Thyroid gland (tissue), 4 donors: ENCODE results near the gene ELP5. TPM values are rescaled to one million over a fixed set of nuclear protein-coding genes. Genes with fewer than 3 reads are reported as not detected.
A peak's percentile ranks its signal among the peaks of the same experiment; 100 is the strongest.

Source experiments
- DNase-seq, 2 donors: peaks; one replicate each; pipeline ENCODE4 v3.0.0-alpha.2; 2019
- H3K27ac ChIP-seq, 3 donors: fragments of 200-600 bp; sonication (generic); 1 replicate in 2 of 3; 2 replicates in 1 of 3; pipeline ENCODE4 v1.5.1; 2016 to 2019; ENCODE audit warnings: mild to moderate bottlenecking in 1 of 3, moderate library complexity in 1 of 3
- H3K27me3 ChIP-seq: fragments of 200-600 bp; sonication (generic); one replicate; pipeline ENCODE4 v1.5.1; 2019
- H3K36me3 ChIP-seq, 2 donors: fragments of 200-600 bp; sonication (generic); one replicate each; pipeline ENCODE4 v1.5.1; 2016 to 2019
- H3K4me1 ChIP-seq, 2 donors: fragments of 200-600 bp; sonication (generic); one replicate each; pipeline ENCODE4 v1.5.1; 2017 to 2019
- H3K4me3 ChIP-seq, 3 donors: fragments of 200-600 bp; sonication (generic); replicated peaks in 1 of 3; 1 replicate in 2 of 3; 2 replicates in 1 of 3; pipeline ENCODE4 v1.5.1; 2016; ENCODE audit warnings: mild to moderate bottlenecking in 1 of 3
- H3K9me3 ChIP-seq: fragments of 200-600 bp; sonication (generic); one replicate; pipeline ENCODE4 v1.5.1; 2017
- CTCF ChIP-seq, 6 experiments: fragments of 200-600 bp in 3 of 6; fragments of 450-650 bp in 3 of 6; sonication (generic) in 3 of 6; IDR thresholded peaks; one replicate each; pipeline ENCODE4 v1.5.1; 2016 to 2019; ENCODE audit warnings: antibody characterized with exemption in 6 of 6, mild to moderate bottlenecking in 2 of 6, inconsistent platforms in 1 of 6, moderate library complexity in 1 of 6
- POLR2A ChIP-seq, 2 donors: fragments of 450-650 bp; IDR thresholded peaks; one replicate each; pipeline ENCODE4 v1.6.1; 2017; ENCODE audit warnings: antibody characterized with exemption in 2 of 2, mild to moderate bottlenecking in 2 of 2, moderate library complexity in 1 of 2
- WGBS, 2 donors: methylation state at CpG; one replicate each; pipeline ENCODE4 v1.1.5; 2017; 5-methylcytosine and 5-hydroxymethylcytosine counted together
- intact Hi-C: fragments of 100-400 bp; cut with DNase I; formaldehyde crosslinking; loops from one replicate; pipeline ENCODE4 v1.15.1; 2023
- total RNA-seq, 4 donors: library from RNA; depleted of rRNA; stranded (reverse); fragments of >200 nt; gene quantifications; one replicate each; pipeline ENCODE4 v1.2.3, GENCODE V29; 2016

Gene ELP5
- total RNA-seq, 4 donors from 2014 or later = 27.4 to 49.0 (median 33.0) TPM

GRCh38 chr17:7238420-7239090 lies 13.5 kb upstream of the ELP5 start:
- Histone ChIP-seq H3K36me3 (peaks cover 7 to 17% of the 10 kb centered on the region in 2 donors), H3K27me3 (no peaks in the 10 kb centered on the region), H3K9me3 (no peaks in the 10 kb centered on the region), H3K4me3 (peak overlapping the region; percentile 92 to 100 (median 99)), H3K27ac (peak overlapping the region; percentile 73 to 96 (median 74)), H3K4me1 (peaks cover 24 to 38% of the 10 kb centered on the region in 2 donors)
- WGBS, 2 donors = 1% methylated on average over 35 to 37 of the region's 39 CpGs
- TF ChIP-seq POLR2A (IDR thresholded peaks at IDR 0.05) (no peak), CTCF (IDR thresholded peaks at IDR 0.05) (no peak)
- DNase-seq = peak; percentile 25 to 46
- intact Hi-C loops = no loop called here

GRCh38 chr17:7239091-7240027 lies 12.7 kb upstream of the ELP5 start, which contains the start of gene PHF23:
Gene PHF23, minus strand, starts transcription at chr17:7239457. Its CDS starts 178 bp downstream, at chr17:7239279.
- intact Hi-C loops = no loop called here
- no peaks in the 10 kb centered on the region for H3K27me3 ChIP-seq
- H3K4me3 ChIP-seq = peak within 1 kb of the TSS; percentile 92 to 100 (median 99)
- H3K4me1 ChIP-seq = peaks cover 20 to 39% of the 10 kb centered on the region in 2 donors
- DNase-seq = peak; percentile 99 to 100
- H3K27ac ChIP-seq = peak within 1 kb of the TSS; percentile 73 to 96 (median 74)
- TF ChIP-seq CTCF (IDR thresholded peaks at IDR 0.05) (peak in 2 of 6 experiments; percentile 8 to 26), POLR2A (IDR thresholded peaks at IDR 0.05) (peak; percentile 34 to 76)
- peaks cover 7 to 19% of the 10 kb centered on the region in 2 donors for H3K36me3 ChIP-seq
- H3K9me3 ChIP-seq = no peaks in the 10 kb centered on the region
- WGBS, 2 donors = 0% methylated on average over 54 to 59 of the region's 72 CpGs

- no peak for DNase-seq
- TF ChIP-seq POLR2A (IDR thresholded peaks at IDR 0.05) (no peak), CTCF (IDR thresholded peaks at IDR 0.05) (no peak)
- WGBS, 2 donors = 77 to 80% methylated on average over 4 of the region's 4 CpGs
- Histone ChIP-seq H3K36me3 (peaks cover 13 to 25% of the 10 kb centered on the region in 2 donors), H3K4me3 (no peak overlapping the region), H3K9me3 (no peaks in the 10 kb centered on the region), H3K27me3 (no peaks in the 10 kb centered on the region), H3K27ac (peak overlapping the region in 2 of 3 donors; percentile 16 to 95), H3K4me1 (peaks cover 17 to 30% of the 10 kb centered on the region in 2 donors)
- intact Hi-C loops = no loop called here
Measured at GRCh38 chr17:7240375-7240774, 11.6 kb upstream of the ELP5 start.

GRCh38 chr17:7241090-7241733 lies 10.8 kb upstream of the ELP5 start:
- H3K9me3 ChIP-seq = no peaks in the 10 kb centered on the region
- peak overlapping the region; percentile 28 to 86 (median 78) for H3K4me3 ChIP-seq
- H3K27me3 ChIP-seq = no peaks in the 10 kb centered on the region
- DNase-seq = no peak
- peaks cover 16 to 20% of the 10 kb centered on the region in 2 donors for H3K36me3 ChIP-seq
- intact Hi-C loops = no loop called here
- peak overlapping the region; percentile 85 to 99 (median 95) for H3K27ac ChIP-seq
- TF ChIP-seq CTCF (IDR thresholded peaks at IDR 0.05) (no peak), POLR2A (IDR thresholded peaks at IDR 0.05) (no peak)
- peaks cover 17 to 30% of the 10 kb centered on the region in 2 donors for H3K4me1 ChIP-seq
- WGBS, 2 donors = 27 to 35% methylated on average over 9 of the region's 9 CpGs
